Eye (tissue), 1 donor: ENCODE results near the gene PPP4R1.
A peak's percentile ranks its signal among the peaks of the same experiment; 100 is the strongest.

ENCODE experiments used
- DNase-seq: peaks from one replicate; pipeline ENCODE4 v3.0.0-alpha.2; 2015

Gene PPP4R1

DNA sequence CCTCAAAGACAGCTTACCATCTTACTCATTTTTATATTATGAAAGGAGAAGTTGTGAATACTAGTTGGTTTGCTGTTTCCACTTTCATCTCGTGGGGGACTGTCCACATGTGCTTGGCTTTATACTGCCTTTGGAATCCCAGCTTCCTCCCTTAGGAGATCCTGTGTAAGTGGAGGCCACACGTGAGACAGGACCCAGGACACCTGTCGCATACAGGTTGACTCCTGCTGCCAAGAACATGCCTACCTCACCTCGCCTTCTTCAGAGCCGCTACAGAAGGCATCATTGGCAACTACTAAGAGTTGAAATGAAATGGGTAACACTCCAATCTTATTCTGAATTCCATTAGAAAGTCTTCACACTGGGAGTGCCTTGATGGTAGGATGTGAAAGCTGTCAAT lies 69.3 kb downstream of the PPP4R1 start:
- no peak for DNase-seq

DNA sequence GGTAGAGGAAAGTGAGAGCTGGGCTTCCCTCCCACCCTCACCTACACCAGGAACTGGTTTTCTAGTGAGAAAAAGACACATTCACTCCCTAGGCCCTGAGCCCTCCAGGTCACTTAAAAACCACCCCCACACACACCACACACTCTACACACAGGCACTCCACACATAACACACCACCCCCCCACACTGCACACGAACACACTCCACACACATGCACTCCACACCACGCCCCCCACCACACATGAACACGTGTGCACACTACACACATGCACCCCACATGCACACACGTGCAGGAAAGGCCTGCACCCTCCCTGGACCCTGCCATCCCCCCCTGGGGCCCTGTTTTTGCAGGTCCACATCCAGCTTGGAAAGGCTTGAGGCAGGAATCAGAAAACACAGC lies 71.4 kb downstream of the PPP4R1 start:
- no peak for DNase-seq

DNA sequence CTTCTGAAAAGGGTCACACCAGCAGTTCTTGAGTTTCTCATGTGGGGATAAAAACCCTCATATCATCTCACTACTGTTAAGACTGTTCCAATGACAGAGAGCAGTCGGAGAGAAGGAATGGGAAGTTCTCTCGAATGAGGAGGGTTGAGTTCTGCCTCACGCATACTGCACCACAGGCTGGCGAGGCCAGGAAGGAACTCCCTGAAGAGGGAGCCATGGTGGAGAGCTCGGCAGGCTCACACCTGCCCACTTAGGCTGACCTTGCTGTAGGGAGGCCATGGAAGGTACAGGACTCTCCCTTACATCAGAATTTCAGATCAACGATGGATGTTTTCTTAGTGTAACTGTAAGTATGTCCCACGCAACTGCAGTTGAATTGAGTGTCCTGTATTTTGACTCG lies 74.4 kb downstream of the PPP4R1 start:
- DNase-seq: no peak

DNA sequence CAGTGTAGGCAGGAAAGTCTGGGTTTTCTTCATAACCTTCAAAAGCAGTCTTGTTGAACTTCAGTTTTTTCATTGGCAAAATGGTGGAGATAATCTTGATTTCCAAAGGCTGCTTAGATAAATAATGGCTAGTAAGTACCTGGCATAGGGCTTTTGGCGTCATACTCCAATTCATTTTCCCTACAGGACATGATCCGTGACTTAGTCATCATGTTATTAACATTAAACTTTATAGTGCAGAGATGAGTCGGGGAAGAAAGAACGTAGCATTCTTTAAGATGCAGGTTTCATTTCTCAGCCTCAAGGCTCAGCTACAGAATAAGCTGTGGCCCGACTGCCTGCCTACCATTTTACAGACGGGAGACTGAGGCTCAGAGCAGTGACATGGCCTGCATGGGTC lies 75.1 kb downstream of the PPP4R1 start:
- no peak for DNase-seq

DNA sequence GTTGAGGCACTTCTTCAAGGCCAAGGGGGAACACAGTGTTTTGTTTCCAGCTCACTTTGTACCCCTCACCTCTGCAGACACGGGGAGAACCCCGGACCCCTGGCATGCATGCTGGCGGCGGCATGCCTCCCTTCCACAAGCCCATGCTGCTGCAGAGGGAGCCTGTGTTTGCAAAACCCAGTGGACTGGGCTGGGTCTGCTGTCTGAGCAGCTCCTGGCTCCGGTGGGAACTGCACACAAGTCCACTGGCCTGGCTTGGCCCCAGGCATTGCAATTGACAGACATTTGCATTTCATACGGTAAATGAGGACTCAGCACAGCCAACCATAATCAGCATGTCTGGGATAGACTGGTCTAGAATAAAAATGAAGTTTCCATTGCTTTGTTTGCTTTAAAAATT lies 76.7 kb downstream of the PPP4R1 start:
- DNase-seq: no peak

DNA sequence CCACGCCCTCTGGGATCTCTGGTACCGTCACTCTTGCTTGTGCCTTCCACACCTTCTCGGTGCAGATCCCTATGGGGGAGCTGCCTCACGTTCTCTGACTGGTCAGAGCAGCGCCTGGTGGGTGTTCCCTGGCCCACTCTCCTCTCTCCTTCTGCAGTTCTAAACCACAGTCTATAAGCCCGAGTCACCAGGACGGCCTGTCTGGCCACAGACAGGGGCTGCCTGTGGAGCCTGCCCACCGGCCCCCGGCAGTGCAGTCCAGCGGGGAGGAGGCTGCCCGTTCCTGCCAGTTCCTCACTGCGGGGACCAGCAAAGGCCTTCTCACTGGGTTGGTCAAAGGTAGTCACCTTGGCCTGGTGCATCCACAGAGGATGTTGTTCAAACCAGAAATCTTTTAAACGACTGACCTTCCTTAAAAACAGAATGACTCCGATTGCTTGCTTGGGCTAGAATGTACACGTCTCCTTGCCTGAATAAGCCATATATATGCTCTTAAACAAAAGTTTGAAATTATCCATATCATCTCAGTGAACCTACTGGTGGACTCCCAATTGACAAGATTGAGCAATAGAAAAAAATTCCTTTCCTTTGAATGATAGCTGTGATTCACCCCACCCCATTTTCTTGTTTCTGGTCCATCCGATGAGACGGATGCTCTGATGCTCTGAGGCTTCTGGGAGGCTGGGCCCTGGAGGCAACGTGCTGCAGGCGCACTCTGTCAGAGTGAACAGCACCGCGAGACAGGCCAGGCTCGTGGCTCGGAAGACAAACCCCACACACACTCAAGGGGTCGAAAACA lies 77.8 kb downstream of the PPP4R1 start:
- no peak for DNase-seq

- peak; percentile 68 for DNase-seq
These were observed 78.8 kb downstream of the PPP4R1 start for GRCh38 chr18:9535430-9535991.

GRCh38 chr18:9534844-9535243 lies 79.5 kb downstream of the PPP4R1 start:
- DNase-seq: no peak

GRCh38 chr18:9531791-9532410 lies 82.5 kb downstream of the PPP4R1 start:
- DNase-seq: no peak

DNA sequence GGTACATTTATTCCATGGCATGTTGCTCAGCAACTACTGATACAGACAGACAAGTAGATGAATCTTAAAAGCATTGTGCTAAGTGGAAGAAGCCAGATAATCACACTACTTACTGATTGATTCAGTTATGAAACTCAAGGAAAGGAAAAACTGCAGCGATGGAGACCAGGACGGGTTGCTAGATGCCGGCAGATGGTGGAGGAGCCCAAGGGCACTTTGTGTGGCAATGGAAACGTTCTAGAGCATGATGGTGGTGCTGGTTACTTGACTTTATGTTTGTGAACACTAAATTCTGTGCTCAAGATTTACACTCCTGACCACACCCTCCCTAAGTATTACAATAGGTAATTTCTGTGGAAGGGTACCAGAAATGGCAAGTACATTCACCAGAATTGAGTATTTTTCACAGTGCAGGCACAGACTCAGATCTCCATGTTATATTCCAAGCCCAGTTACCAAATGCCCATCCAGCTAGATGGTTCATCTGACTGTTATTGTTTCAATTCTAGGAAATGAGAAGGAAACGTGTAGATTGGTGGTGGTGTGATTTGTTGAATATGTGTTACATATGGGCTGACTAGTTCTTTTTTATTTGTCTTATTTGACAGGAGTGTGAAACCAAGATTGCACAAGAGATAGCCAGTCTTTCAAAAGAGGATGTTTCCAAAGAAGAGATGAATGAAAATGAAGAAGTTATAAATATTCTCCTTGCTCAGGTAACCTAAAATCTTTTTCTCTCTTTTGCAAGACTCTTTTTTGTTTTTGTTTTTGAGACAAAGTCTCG lies 83.9 kb downstream of the PPP4R1 start:
- no peak for DNase-seq

GRCh38 chr18:9526458-9526857 lies 87.9 kb downstream of the PPP4R1 start:
- DNase-seq: no peak

- DNase-seq: no peak
These were observed 91.4 kb downstream of the PPP4R1 start for GRCh38 chr18:9522952-9523351.

GRCh38 chr18:9521770-9522169 lies 92.6 kb downstream of the PPP4R1 start:
- DNase-seq: no peak

DNA sequence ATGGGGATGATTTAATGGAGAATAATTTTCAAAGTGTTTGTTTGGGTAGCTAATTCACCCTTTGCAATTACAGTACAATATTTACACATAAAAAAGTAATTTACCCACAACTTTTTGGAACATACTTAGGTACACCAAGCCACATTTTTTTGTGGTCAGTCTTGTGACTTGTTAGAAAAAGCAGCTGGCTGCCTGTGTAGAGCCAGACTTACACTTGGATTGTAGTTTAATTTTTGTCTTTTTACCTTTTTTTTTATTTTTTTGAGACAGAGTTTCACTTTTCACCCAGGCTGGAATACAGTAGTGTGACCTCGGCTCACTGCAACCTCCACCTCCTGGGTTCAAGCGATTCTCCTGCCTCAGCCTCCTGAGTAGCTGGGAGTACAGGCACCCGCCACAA lies 93.7 kb downstream of the PPP4R1 start:
- DNase-seq: no peak

- no peak for DNase-seq
These were observed 95.0 kb downstream of the PPP4R1 start for GRCh38 chr18:9519399-9519798.

DNA sequence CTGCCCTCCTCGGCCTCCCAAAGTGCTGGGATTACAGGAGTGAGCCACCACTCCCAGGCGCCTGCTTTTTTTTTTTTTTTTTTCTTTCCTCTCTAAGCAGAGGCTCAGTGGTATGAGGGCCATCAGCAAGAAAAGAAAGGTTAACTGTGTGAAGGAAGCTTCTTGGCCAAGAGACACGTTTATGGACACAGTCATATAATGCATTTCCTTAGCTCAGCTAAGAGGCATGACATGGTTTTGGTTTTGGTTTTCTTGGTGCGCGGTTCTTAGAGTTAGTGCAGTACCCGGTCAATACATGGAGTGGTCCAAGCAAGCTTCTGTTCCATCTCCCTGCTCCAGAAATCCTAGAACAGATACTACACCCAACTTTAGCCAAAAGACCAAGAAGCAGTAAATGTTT lies 96.5 kb downstream of the PPP4R1 start:
- no peak for DNase-seq

GRCh38 chr18:9516437-9517064 lies 97.8 kb downstream of the PPP4R1 start:
- peak; percentile 55 for DNase-seq

DNA sequence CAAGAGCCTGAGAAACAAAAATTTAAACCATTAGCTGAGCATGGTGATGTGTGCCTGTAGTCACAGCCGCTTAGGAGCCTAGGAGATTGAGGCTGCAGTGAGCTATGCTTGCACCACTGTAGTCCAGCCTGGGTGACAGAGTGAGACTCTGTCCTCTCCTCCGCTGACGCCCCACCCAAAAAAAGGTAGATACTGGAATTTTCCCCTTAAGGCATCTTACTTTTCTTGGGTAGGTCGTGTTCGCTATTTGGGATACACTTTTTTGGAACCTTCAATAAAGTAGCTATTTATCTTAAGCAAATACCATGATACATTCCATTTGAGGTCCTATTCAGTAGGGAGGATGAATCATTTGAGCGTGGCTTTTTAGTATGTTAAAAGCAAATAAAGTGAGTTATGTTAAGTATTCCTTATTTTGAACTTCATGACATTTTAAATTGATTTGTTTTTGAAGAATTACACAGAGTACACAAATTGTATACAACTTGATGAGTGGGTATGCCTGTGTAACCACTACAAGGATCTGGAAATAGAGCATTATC lies 100.3 kb downstream of the PPP4R1 start:
- no peak for DNase-seq

DNA sequence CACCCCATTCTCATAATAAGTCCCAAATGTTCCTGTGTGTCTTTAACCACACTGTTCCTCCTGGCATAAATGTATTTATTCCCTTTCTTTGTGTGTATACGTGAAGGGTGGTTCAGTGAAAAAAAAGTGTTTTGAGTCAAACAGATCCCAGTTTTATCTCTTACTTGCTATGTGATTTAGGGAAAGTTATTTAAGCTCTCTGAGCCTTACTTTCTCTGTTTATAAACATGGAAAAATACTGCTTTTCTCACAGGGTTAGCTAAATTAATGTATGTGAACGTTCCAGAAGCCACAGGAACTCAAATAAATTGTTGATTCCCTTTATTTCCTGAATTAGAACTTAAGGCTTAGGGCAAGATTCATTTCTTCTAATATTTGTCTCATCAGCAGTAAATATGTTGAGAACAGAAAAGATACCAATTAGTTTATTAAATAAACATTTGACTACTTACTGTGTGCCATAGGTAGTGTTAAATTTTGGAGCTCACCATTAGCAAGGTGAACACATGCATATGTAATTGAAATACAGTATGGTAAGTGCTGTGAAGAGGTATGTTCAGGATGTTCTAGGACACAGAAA lies 105.8 kb downstream of the PPP4R1 start:
- no peak for DNase-seq

GRCh38 chr18:9507565-9508088 lies 106.7 kb downstream of the PPP4R1 start:
- DNase-seq: no peak

DNA sequence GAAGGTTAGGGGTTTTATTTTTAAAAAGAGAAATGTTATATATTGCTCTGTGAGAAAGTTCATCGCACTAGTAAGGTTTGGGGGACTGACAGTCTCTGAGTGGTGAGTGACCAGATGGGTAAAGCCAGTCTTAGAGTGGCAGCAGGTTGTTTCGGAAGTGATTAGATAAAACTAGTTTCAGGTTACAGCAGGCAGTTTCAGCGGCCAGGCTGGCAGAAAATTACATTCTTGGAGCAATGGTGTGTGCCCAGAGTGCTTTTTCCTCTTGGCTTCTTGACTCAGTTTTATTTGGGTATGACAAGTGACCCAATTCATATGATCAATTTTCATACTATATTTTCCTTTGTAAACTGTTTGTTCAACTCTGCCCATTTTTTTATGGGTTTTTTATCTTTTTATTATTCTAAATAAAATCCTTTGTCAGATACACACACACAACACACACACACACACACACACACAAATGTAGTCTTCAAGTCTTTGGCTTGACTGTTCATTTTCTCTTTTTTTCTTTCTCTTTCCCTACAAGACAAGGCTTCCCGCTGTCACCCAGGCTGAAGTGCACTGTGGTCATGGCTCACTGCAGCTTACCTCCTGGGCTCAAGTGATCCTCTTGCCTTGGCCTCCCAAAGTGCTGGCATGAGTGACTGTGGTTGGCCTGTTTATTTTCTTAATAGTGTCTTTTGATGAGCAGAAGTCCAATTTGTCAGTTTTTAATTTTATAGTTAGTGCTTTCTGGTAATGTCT lies 108.1 kb downstream of the PPP4R1 start:
- DNase-seq: no peak
